Endothelial cell (in vitro differentiated cells): ENCODE data around the gene LNP1. TPM values are rescaled to one million over a fixed set of nuclear protein-coding genes. Genes with fewer than 3 reads are reported as not detected.

Experiments
- DNase-seq: peaks from one replicate; pipeline ENCODE4 v3.0.0; 2021; ENCODE audit warnings: low spot score
- H3K27ac Mint-ChIP-seq: one replicate; pipeline ENCODE4 v1.8.0; 2021; ENCODE audit warnings: mixed read lengths, inconsistent platforms; ENCODE audit not compliant: unreplicated experiment
- H3K27me3 Mint-ChIP-seq: one replicate; pipeline ENCODE4 v1.8.0; 2021; ENCODE audit warnings: mild to moderate bottlenecking, moderate library complexity, mixed read lengths, inconsistent platforms; ENCODE audit not compliant: unreplicated experiment
- H3K36me3 Mint-ChIP-seq: one replicate; pipeline ENCODE4 v1.8.0; 2021; ENCODE audit warnings: mild to moderate bottlenecking, low read depth, mixed read lengths, inconsistent platforms; ENCODE audit not compliant: unreplicated experiment
- H3K4me1 Mint-ChIP-seq: one replicate; pipeline ENCODE4 v1.8.0; 2021; ENCODE audit warnings: mild to moderate bottlenecking, mixed read lengths, inconsistent platforms; ENCODE audit not compliant: unreplicated experiment
- H3K4me3 Mint-ChIP-seq: one replicate; pipeline ENCODE4 v1.8.0; 2021; ENCODE audit warnings: mild to moderate bottlenecking, mixed read lengths, inconsistent platforms; ENCODE audit not compliant: unreplicated experiment
- H3K9me3 Mint-ChIP-seq: one replicate; pipeline ENCODE4 v1.8.0; 2021; ENCODE audit warnings: mixed read lengths, inconsistent platforms; ENCODE audit not compliant: unreplicated experiment
- total RNA-seq: library from RNA; stranded (reverse); fragmentation: NEBNext Ultra II Directional; extraction: Animal tissue kit (Norgen Biotek cat#: 25700); gene quantifications from one replicate; pipeline ENCODE4 v1.2.1, GENCODE V29; 2021; ENCODE audit not compliant: unreplicated experiment
- TF ChIP-seq, protein P1 (sequence below): fragments of 200-600 bp; sonication (generic); IDR thresholded peaks from one replicate; pipeline ENCODE4 v1.5.0; 2021; ENCODE audit warnings: antibody characterized with exemption; ENCODE audit not compliant: unreplicated experiment

Gene LNP1
- total RNA-seq, 1 donor from 2014 or later = 0.67 TPM

DNA sequence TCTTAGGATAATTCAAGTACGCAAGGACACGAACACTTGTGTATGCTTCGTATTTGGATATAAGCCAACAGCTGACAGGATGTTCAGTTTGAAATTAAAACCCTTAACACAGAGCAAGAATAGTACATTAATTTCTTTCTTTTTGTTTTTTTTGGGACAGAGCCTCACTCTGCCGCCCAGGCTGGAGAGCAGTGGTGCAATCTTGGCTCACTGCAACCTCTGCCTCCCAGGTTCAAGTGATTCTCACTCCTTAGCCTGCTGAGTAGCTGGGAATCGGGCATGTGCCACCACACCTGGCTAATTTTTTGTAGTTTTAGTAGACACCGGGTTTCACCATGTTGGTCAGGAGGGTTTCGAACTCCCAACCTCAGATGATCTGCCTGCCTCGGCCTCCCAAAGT is 32.9 kb upstream of the LNP1 start:
- Mint-ChIP-seq H3K4me1 (no peaks in the 10 kb centered on the region), H3K36me3 (peaks cover 7% of the 10 kb centered on the region), H3K9me3 (no peaks in the 10 kb centered on the region), H3K27me3 (no peaks in the 10 kb centered on the region), H3K27ac (no peak overlapping the region), H3K4me3 (no peak overlapping the region)
- DNase-seq = no peak
- TF ChIP-seq, protein P1, sequence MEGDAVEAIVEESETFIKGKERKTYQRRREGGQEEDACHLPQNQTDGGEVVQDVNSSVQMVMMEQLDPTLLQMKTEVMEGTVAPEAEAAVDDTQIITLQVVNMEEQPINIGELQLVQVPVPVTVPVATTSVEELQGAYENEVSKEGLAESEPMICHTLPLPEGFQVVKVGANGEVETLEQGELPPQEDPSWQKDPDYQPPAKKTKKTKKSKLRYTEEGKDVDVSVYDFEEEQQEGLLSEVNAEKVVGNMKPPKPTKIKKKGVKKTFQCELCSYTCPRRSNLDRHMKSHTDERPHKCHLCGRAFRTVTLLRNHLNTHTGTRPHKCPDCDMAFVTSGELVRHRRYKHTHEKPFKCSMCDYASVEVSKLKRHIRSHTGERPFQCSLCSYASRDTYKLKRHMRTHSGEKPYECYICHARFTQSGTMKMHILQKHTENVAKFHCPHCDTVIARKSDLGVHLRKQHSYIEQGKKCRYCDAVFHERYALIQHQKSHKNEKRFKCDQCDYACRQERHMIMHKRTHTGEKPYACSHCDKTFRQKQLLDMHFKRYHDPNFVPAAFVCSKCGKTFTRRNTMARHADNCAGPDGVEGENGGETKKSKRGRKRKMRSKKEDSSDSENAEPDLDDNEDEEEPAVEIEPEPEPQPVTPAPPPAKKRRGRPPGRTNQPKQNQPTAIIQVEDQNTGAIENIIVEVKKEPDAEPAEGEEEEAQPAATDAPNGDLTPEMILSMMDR = no peak

DNA sequence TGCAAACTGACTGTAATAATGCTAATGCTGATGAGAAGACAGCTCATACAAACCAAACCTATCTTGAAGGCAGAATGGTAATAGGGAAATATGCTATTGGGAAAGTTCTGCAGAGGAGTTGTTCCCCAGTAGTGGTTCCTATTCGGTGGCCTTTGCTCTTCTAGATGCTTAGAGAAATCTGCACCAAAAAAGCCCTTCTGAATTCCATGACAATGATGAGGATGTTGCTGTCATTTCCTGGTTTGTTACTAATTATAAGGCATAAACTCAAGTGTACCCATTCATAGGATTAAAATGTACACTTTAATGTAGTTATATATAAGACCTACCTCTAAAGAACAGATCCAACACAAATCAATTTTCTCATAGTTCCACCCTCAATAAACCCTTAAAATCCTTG is 30.6 kb upstream of the LNP1 start:
- Mint-ChIP-seq H3K27me3 (no peaks in the 10 kb centered on the region), H3K4me1 (no peaks in the 10 kb centered on the region), H3K9me3 (no peaks in the 10 kb centered on the region), H3K27ac (no peak overlapping the region), H3K4me3 (no peak overlapping the region), H3K36me3 (peaks cover 7% of the 10 kb centered on the region)
- no peak for DNase-seq
- TF ChIP-seq, protein P1 = no peak

DNA sequence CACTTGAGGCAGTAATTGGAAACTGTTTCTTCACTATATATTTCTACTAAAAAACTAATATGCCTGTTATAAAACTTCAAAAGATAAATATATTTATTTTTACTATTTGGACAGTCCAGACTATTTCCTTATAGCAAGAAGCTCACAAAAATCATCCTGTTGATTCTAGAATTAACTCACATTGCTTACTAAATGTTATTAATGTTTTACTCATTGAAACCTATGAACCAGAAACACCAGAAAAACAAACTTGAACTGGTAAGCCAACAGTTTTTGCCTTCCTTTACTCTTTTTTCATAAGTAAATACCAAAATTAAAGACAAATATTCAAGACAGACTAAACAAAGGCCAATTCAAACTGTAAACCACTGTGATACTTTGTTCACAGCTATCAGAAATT is 26.8 kb upstream of the LNP1 start:
- Mint-ChIP-seq H3K36me3 (peaks cover 8% of the 10 kb centered on the region), H3K9me3 (no peaks in the 10 kb centered on the region), H3K4me3 (no peak overlapping the region), H3K4me1 (no peaks in the 10 kb centered on the region), H3K27ac (no peak overlapping the region), H3K27me3 (peaks cover 2% of the 10 kb centered on the region)
- TF ChIP-seq, protein P1 = no peak
- DNase-seq = no peak

DNA sequence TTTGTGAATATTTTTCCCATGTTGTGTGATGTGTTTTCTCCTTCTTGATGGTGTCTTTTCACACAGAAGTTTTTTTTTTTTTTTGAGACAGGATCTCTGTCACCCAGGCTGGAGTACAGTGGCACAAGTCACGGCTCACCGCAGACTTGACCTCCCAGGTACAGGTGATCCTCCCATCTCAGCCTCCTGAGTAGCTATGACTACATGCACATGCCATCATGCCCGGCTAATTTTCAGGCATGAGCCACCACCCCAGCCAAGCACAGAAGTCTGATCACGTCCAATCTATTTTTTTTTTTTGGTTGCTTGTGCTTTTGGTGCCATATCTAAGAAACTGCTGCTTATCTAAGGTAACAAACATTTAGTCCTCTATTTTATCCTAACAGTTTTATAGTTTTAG is 25.0 kb upstream of the LNP1 start:
- TF ChIP-seq, protein P1 = no peak

DNA sequence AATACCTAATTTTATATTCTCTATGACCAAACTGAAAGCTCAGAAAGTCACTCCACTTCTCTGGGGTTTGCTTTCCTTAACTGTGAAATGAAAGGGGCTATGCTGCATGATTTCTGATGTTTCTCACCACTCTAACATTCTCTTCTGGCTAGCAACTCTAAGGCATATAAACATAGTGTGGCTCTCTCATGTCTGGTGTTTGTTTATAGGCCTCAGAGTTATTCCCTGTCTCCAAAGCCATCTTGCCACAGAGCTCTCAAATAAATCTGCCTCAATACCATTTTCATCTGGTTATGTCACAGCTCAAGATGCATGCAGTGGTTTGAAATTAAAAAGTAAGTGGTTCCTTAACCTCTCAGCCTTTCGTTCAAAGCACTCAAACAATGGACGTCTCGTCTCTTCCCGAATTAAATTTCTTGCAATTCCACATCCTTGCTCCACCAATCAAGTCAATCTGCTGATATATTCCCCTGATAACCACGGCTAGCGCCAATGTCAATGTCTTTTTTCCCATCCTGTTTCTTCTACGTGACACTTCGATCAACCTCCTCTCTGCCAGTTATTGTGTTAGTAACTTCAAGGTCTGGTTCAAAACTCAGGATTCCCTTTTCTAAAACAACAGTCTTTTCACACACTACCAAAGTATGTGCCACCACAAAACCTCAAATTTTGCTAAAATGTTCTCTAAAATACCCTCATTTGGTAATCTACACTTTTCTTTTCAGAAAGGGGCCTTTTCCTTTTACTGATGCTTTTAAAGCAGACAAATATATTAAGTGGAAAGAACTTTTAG is 16.4 kb upstream of the LNP1 start:
- no peak for DNase-seq
- Mint-ChIP-seq H3K4me3 (no peak overlapping the region), H3K9me3 (no peaks in the 10 kb centered on the region), H3K36me3 (peaks cover 22% of the 10 kb centered on the region), H3K4me1 (no peaks in the 10 kb centered on the region), H3K27me3 (peaks cover 1% of the 10 kb centered on the region), H3K27ac (no peak overlapping the region)
- TF ChIP-seq, protein P1 = no peak

More for the DNA sequence above, 25.0 kb upstream of the LNP1 start:
- DNase-seq = no peak
- no peaks in the 10 kb centered on the region for H3K4me1 Mint-ChIP-seq
- H3K4me3 Mint-ChIP-seq = no peak overlapping the region
- no peak overlapping the region for H3K27ac Mint-ChIP-seq
- H3K9me3 Mint-ChIP-seq = no peaks in the 10 kb centered on the region
- peaks cover 12% of the 10 kb centered on the region for H3K36me3 Mint-ChIP-seq
- peaks cover 2% of the 10 kb centered on the region for H3K27me3 Mint-ChIP-seq
